PC-9 (cell line): ENCODE measurements around the gene ISG15. TPM values are rescaled to one million over a fixed set of nuclear protein-coding genes. Genes with fewer than 3 reads are reported as not detected.

Experiments
- BruUV-seq: library from RNA; stranded (reverse); fragments of 400-500 nt; replicated peaks from 2 replicates; lab custom pipeline; 2021; lab: Mats Ljungman, UMichigan
- CTCF ChIA-PET: fragments of 300-600 bp; sonication (Branson Sonifier 250); formaldehyde crosslinking; loops from one replicate; lab custom pipeline; 2022; ENCODE audit warnings: antibody characterized with exemption; lab: Charles Lee
- POLR2A ChIA-PET: fragments of 300-600 bp; sonication (Branson Sonifier 250); formaldehyde crosslinking; loops from one replicate; lab custom pipeline; 2022; ENCODE audit warnings: antibody characterized with exemption; ENCODE audit not compliant: unreplicated experiment; lab: Charles Lee
- DNase-seq, 2 experiments: peaks; one replicate each; pipeline versions ENCODE4 v3.0.0 to v3.0.0-alpha.2; 2015 to 2022; ENCODE audit warnings: mixed read lengths in 1 of 2
- H2AFZ ChIP-seq: fragments of 200-600 bp; sonication (generic); 2 replicates; pipeline ENCODE4 v1.8.1; 2017; ENCODE audit warnings: antibody characterized with exemption
- H3F3A ChIP-seq: fragments of 200-600 bp; sonication (generic); 2 replicates; pipeline ENCODE4 v1.8.1; 2017; ENCODE audit warnings: antibody characterized with exemption, mild to moderate bottlenecking, low read depth; ENCODE audit not compliant: insufficient read depth
- H3K27ac ChIP-seq: fragments of 200-600 bp; sonication (generic); 2 replicates; pipeline ENCODE4 v1.6.1; 2016; ENCODE audit warnings: mixed run types
- H3K27me3 ChIP-seq: fragments of 200-600 bp; sonication (generic); 2 replicates; pipeline ENCODE4 v1.6.1; 2016; ENCODE audit warnings: low read depth, mixed run types; ENCODE audit not compliant: insufficient read depth
- H3K36me3 ChIP-seq: fragments of 200-600 bp; sonication (generic); 2 replicates; pipeline ENCODE4 v1.6.1; 2016; ENCODE audit warnings: low read depth, mixed run types
- H3K4me1 ChIP-seq: fragments of 200-600 bp; sonication (generic); replicated peaks from 2 replicates; pipeline ENCODE4 v1.6.1; 2016; ENCODE audit warnings: mixed run types; ENCODE audit not compliant: insufficient read depth
- H3K4me2 ChIP-seq: fragments of 200-600 bp; sonication (generic); 2 replicates; pipeline ENCODE4 v1.6.1; 2017; ENCODE audit warnings: mixed run types
- H3K4me3 ChIP-seq: fragments of 200-600 bp; sonication (generic); 2 replicates; pipeline ENCODE4 v1.6.1; 2016; ENCODE audit warnings: mixed run types
- H3K79me2 ChIP-seq: fragments of 200-600 bp; sonication (generic); 2 replicates; pipeline ENCODE4 v1.6.1; 2017; ENCODE audit warnings: low read depth, mixed run types
- H3K9me2 ChIP-seq: fragments of 200-600 bp; sonication (generic); 2 replicates; pipeline ENCODE4 v1.8.1; 2017; ENCODE audit warnings: mild to moderate bottlenecking; ENCODE audit not compliant: insufficient read depth
- H3K9me3 ChIP-seq: fragments of 200-600 bp; sonication (generic); 2 replicates; pipeline ENCODE4 v1.8.1; 2016; ENCODE audit warnings: low read depth; ENCODE audit not compliant: insufficient read depth
- H4K20me1 ChIP-seq: fragments of 200-600 bp; sonication (generic); 2 replicates; pipeline ENCODE4 v1.8.1; 2017; ENCODE audit not compliant: insufficient read depth
- EZH2 ChIP-seq: fragments of 200-600 bp; sonication (generic); IDR thresholded peaks from 2 replicates; pipeline ENCODE4 v1.8.0; 2017; ENCODE audit warnings: antibody characterized with exemption, low read depth
- intact Hi-C: fragments of 100-400 bp; cut with micrococcal nuclease; formaldehyde crosslinking; loops from one replicate; pipeline ENCODE4 v1.10.0; 2022; ENCODE audit not compliant: unreplicated experiment
- total RNA-seq: library from RNA; stranded (reverse); gene quantifications from 2 replicates; pipeline ENCODE4 v1.2.3, GENCODE V29; 2021
- TF ChIP-seq, protein P1 (sequence below): fragments of 200-600 bp; sonication (generic); conservative IDR thresholded peaks from 2 replicates; pipeline ENCODE4 v1.6.1; 2017; ENCODE audit warnings: mixed run types, antibody characterized with exemption, mild to moderate bottlenecking, moderate library complexity

ISG15 gene
- total RNA-seq, 1 experiment from 2014 or later: 20.9 TPM

- no peak for DNase-seq
- TSS peak; percentile 7 for BruUV-seq
- peaks cover 30% of the 10 kb centered on the region for H3K79me2 ChIP-seq
- TF ChIP-seq EZH2: no peak
- TF ChIP-seq, protein P1, sequence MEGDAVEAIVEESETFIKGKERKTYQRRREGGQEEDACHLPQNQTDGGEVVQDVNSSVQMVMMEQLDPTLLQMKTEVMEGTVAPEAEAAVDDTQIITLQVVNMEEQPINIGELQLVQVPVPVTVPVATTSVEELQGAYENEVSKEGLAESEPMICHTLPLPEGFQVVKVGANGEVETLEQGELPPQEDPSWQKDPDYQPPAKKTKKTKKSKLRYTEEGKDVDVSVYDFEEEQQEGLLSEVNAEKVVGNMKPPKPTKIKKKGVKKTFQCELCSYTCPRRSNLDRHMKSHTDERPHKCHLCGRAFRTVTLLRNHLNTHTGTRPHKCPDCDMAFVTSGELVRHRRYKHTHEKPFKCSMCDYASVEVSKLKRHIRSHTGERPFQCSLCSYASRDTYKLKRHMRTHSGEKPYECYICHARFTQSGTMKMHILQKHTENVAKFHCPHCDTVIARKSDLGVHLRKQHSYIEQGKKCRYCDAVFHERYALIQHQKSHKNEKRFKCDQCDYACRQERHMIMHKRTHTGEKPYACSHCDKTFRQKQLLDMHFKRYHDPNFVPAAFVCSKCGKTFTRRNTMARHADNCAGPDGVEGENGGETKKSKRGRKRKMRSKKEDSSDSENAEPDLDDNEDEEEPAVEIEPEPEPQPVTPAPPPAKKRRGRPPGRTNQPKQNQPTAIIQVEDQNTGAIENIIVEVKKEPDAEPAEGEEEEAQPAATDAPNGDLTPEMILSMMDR: no peak
- H2AFZ ChIP-seq: no peak overlapping the region; the same call in 1 of the 2 replicates
- H3K36me3 ChIP-seq: no peaks in the 10 kb centered on the region
- peaks cover 17% of the 10 kb centered on the region for H4K20me1 ChIP-seq
- H3F3A ChIP-seq: peaks cover 27% of the 10 kb centered on the region; the same call in 1 of the 2 replicates
- peak overlapping the region; percentile 89 for H3K4me2 ChIP-seq
- H3K4me1 ChIP-seq: peaks cover 7% of the 10 kb centered on the region
- no peaks in the 10 kb centered on the region for H3K9me3 ChIP-seq
- no peaks in the 10 kb centered on the region for H3K27me3 ChIP-seq
- peak overlapping the region; percentile 97 for H3K4me3 ChIP-seq
- peak overlapping the region; percentile 100 for H3K27ac ChIP-seq
- intact Hi-C loops: loop anchor here (1.0 to 10.0 kb wide), 3 partner anchors 12 to 304 kb away; partner anchors contain the start of genes ACAP3, ISG15, PUSL1 and RNF223
- ChIA-PET CTCF (no interaction called here), POLR2A (interaction anchor here (0.5 to 0.6 kb wide), 2 partner anchors 18 to 79 kb away, joined by 5 to 11 read pairs; no protein-coding TSS in a partner anchor)
- no peaks in the 10 kb centered on the region for H3K9me2 ChIP-seq
These were observed 12.1 kb upstream of the ISG15 start for GRCh38 chr1:1001057-1001783.

DNA sequence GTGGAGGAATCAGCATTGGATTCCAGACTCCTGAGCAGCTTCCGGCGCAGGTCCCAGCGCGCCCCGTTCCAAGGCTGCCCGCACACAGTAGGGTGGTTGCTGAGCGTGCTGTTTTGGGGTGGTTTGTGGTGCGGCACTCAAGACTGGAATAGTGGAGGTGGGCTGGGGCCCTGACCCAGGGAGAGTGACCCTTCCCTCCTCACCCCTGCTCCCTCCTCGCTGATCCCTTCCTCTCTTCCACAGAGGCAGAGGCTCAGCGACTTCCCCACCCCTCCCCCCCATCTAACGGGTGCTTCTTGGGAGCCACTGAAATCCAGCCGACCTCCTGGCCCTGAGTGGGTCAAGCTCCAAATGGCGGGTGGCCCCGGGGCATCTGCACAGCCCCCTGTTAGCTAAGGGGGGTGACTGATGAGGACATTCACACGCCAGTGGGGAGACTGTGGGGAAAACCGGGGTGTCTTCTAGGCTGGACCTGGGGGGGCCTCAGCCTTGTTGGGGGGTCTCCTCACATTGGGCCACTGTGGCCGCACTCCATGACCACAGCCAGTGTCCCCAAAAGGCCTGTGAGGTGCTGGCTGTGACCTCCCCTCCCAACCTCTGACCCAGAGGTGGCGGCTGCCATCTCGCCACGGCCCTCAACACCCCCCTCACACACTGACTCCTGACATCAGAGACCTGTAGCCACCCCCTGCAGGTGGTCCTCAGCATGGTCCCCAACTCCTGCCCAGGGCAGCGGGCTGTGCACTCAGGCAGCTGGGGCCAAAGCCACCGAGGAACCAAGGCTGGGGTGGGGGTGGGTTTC lies 9.5 kb upstream of the ISG15 start:
- H3K9me2 ChIP-seq: no peaks in the 10 kb centered on the region
- no TSS peak for BruUV-seq
- DNase-seq: no peak
- intact Hi-C loops: loop anchor here (5.0 to 10.0 kb wide), 2 partner anchors 68 to 301 kb away; partner anchors contain the start of genes ACAP3, PUSL1 and RNF223
- ChIA-PET CTCF (interaction anchor here (0.6 kb wide), 1 partner anchor 99 kb away, joined by 3 read pairs; no protein-coding TSS in a partner anchor), POLR2A (no interaction called here)
- peaks cover 30% of the 10 kb centered on the region; the same call in 1 of the 2 replicates for H3F3A ChIP-seq
- no peaks in the 10 kb centered on the region for H3K36me3 ChIP-seq
- H3K4me2 ChIP-seq: no peak overlapping the region
- TF ChIP-seq, protein P1: no peak
- TF ChIP-seq EZH2: no peak
- no peak overlapping the region for H2AFZ ChIP-seq
- H3K4me1 ChIP-seq: peaks cover 15% of the 10 kb centered on the region
- no peak overlapping the region for H3K4me3 ChIP-seq
- H3K27me3 ChIP-seq: no peaks in the 10 kb centered on the region
- no peak overlapping the region for H3K27ac ChIP-seq
- no peaks in the 10 kb centered on the region for H3K9me3 ChIP-seq
- peaks cover 26% of the 10 kb centered on the region for H3K79me2 ChIP-seq
- H4K20me1 ChIP-seq: peaks cover 6% of the 10 kb centered on the region; the same call in 1 of the 2 replicates

DNA sequence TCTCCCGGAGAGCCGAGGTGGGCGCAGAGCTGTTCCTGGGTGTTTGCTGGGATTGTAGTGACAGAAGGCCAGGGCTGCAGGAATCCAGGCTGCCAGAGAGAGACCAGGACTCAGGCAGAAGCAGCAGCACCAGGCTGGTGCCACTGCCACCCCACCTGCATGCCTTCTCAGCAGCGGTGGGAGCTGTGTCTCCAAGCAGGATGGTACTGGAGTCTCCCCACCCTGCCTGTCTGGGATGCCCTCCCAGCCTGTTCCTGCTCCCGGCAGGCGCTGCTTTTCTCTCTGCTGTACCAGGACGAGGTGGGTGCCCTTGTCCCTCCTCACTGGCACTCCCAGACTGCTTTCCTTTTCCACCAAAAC lies 8.9 kb upstream of the ISG15 start:
- Histone ChIP-seq H3K4me3 (no peak overlapping the region), H3K27ac (no peak overlapping the region), H3K27me3 (no peaks in the 10 kb centered on the region), H4K20me1 (peaks cover 6% of the 10 kb centered on the region; the same call in 1 of the 2 replicates), H3K36me3 (no peaks in the 10 kb centered on the region), H3K79me2 (peaks cover 24% of the 10 kb centered on the region), H3K9me2 (no peaks in the 10 kb centered on the region), H3K4me1 (peaks cover 15% of the 10 kb centered on the region), H3K9me3 (no peaks in the 10 kb centered on the region), H3K4me2 (no peak overlapping the region), H2AFZ (no peak overlapping the region), H3F3A (peaks cover 30% of the 10 kb centered on the region; the same call in 1 of the 2 replicates)
- BruUV-seq: no TSS peak
- CTCF ChIA-PET: interaction anchor here (0.6 kb wide), 1 partner anchor 100 kb away, joined by 3 read pairs; no protein-coding TSS in a partner anchor
- POLR2A ChIA-PET: no interaction called here
- TF ChIP-seq, protein P1: no peak
- no peak for TF ChIP-seq EZH2
- DNase-seq: no peak
- intact Hi-C loops: loop anchor here (5.0 to 10.0 kb wide), 2 partner anchors 68 to 300 kb away; partner anchors contain the start of genes ACAP3, PUSL1 and RNF223
